H1 (cell line): ENCODE measurements around the gene COQ8B. TPM values are rescaled to one million over a fixed set of nuclear protein-coding genes. Genes with fewer than 3 reads are reported as not detected.

Experiments
- SRF ChIP-seq: IDR thresholded peaks from 2 replicates; pipeline ENCODE4 v1.6.1; 2011; ENCODE audit warnings: mild to moderate bottlenecking, low read depth, low read length, moderate library complexity
- polyA plus RNA-seq, 7 experiments: library from polyadenylated mRNA; depleted of rRNA in 3 of 7; stranded (reverse) in 5 of 7; unstranded in 2 of 7; fragments of >200 nt in 5 of 7; fragments of 200-250 nt in 2 of 7; gene quantifications; 1 replicate in 5 of 7; 2 replicates in 1 of 7; 4 replicates in 1 of 7; pipeline versions ENCODE4 v1.2.1 to v1.2.3, GENCODE V29; 2011 to 2013; ENCODE audit warnings: missing spikeins in 2 of 7, mixed read lengths in 2 of 7
- total RNA-seq: library from RNA; stranded (reverse); fragmentation: NEBNext Ultra II Directional; extraction: Animal tissue kit (Norgen Biotek cat#: 25700); gene quantifications from 2 replicates; pipeline ENCODE4 v1.2.1, GENCODE V29; 2021
- TF ChIP-seq, protein P1 (sequence below): fragments of 300-600 bp; sonication (generic); IDR thresholded peaks from 2 replicates; pipeline ENCODE4 v1.7.1; 2012; ENCODE audit warnings: low read length, moderate library complexity, mild to moderate bottlenecking, inconsistent platforms; ENCODE audit not compliant: insufficient replicate concordance
- TF ChIP-seq, protein P2 (sequence below): IDR thresholded peaks from 2 replicates; pipeline ENCODE4 v1.6.1; 2012; ENCODE audit warnings: inconsistent platforms

The COQ8B gene
- total and polyA plus RNA-seq, 2 of the 8 experiments (the other 6 are each of a cell fraction or from before 2014, with no cell fraction given), result 41.7 to 46.1 TPM

DNA sequence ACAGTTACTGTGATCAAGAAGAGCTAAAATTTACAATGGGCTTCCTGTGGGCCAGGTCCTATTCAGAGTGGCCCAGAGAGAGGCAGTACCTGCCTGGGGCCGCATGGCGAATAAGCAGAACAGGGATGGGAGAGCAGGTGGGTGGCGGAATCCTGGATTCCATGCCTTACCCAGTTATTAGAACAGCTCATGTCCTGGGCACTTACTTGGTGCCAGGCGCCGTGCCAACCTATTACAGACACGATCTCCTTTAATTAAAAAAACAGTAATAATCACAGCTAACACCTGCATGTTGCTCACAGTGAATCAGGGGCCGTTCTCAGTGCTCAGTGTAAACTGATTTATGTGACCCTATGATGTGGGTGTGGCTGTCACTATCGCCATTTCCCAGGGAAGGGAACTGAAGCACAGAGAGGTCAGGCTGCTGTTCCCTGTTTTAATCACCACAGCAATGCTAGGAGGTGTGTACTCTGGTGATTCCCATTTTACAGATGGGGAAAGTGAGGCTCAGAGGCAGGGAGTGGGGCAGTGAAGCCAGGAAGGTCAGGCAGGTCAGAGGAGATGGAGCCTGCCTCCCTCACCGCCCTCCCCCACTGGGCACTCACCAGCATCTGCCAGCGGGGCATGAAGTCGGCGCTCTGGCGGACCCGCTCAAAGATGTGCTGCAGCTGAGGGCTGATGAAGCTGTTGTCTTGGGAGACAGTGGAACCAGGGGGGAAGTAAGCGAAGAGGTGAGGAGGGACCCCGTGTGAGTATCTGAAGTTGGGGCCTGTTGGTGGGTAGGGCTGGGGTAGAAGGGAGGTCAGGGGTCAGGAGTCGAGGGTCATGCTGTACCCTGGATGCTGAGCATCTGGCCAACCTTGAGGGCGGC lies 12.0 kb downstream of the COQ8B start (continued):
- TF ChIP-seq, protein P1, sequence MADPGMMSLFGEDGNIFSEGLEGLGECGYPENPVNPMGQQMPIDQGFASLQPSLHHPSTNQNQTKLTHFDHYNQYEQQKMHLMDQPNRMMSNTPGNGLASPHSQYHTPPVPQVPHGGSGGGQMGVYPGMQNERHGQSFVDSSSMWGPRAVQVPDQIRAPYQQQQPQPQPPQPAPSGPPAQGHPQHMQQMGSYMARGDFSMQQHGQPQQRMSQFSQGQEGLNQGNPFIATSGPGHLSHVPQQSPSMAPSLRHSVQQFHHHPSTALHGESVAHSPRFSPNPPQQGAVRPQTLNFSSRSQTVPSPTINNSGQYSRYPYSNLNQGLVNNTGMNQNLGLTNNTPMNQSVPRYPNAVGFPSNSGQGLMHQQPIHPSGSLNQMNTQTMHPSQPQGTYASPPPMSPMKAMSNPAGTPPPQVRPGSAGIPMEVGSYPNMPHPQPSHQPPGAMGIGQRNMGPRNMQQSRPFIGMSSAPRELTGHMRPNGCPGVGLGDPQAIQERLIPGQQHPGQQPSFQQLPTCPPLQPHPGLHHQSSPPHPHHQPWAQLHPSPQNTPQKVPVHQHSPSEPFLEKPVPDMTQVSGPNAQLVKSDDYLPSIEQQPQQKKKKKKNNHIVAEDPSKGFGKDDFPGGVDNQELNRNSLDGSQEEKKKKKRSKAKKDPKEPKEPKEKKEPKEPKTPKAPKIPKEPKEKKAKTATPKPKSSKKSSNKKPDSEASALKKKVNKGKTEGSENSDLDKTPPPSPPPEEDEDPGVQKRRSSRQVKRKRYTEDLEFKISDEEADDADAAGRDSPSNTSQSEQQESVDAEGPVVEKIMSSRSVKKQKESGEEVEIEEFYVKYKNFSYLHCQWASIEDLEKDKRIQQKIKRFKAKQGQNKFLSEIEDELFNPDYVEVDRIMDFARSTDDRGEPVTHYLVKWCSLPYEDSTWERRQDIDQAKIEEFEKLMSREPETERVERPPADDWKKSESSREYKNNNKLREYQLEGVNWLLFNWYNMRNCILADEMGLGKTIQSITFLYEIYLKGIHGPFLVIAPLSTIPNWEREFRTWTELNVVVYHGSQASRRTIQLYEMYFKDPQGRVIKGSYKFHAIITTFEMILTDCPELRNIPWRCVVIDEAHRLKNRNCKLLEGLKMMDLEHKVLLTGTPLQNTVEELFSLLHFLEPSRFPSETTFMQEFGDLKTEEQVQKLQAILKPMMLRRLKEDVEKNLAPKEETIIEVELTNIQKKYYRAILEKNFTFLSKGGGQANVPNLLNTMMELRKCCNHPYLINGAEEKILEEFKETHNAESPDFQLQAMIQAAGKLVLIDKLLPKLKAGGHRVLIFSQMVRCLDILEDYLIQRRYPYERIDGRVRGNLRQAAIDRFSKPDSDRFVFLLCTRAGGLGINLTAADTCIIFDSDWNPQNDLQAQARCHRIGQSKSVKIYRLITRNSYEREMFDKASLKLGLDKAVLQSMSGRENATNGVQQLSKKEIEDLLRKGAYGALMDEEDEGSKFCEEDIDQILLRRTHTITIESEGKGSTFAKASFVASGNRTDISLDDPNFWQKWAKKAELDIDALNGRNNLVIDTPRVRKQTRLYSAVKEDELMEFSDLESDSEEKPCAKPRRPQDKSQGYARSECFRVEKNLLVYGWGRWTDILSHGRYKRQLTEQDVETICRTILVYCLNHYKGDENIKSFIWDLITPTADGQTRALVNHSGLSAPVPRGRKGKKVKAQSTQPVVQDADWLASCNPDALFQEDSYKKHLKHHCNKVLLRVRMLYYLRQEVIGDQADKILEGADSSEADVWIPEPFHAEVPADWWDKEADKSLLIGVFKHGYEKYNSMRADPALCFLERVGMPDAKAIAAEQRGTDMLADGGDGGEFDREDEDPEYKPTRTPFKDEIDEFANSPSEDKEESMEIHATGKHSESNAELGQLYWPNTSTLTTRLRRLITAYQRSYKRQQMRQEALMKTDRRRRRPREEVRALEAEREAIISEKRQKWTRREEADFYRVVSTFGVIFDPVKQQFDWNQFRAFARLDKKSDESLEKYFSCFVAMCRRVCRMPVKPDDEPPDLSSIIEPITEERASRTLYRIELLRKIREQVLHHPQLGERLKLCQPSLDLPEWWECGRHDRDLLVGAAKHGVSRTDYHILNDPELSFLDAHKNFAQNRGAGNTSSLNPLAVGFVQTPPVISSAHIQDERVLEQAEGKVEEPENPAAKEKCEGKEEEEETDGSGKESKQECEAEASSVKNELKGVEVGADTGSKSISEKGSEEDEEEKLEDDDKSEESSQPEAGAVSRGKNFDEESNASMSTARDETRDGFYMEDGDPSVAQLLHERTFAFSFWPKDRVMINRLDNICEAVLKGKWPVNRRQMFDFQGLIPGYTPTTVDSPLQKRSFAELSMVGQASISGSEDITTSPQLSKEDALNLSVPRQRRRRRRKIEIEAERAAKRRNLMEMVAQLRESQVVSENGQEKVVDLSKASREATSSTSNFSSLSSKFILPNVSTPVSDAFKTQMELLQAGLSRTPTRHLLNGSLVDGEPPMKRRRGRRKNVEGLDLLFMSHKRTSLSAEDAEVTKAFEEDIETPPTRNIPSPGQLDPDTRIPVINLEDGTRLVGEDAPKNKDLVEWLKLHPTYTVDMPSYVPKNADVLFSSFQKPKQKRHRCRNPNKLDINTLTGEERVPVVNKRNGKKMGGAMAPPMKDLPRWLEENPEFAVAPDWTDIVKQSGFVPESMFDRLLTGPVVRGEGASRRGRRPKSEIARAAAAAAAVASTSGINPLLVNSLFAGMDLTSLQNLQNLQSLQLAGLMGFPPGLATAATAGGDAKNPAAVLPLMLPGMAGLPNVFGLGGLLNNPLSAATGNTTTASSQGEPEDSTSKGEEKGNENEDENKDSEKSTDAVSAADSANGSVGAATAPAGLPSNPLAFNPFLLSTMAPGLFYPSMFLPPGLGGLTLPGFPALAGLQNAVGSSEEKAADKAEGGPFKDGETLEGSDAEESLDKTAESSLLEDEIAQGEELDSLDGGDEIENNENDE, result no peak
- no peak for TF ChIP-seq SRF
- TF ChIP-seq, protein P2, sequence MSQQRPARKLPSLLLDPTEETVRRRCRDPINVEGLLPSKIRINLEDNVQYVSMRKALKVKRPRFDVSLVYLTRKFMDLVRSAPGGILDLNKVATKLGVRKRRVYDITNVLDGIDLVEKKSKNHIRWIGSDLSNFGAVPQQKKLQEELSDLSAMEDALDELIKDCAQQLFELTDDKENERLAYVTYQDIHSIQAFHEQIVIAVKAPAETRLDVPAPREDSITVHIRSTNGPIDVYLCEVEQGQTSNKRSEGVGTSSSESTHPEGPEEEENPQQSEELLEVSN, result no peak
